CD14-positive monocyte (primary cell): Measurements from ENCODE around the gene KRTAP9-4. TPM values are rescaled to one million over a fixed set of nuclear protein-coding genes. Genes with fewer than 3 reads are reported as not detected.

Experiments
- DNase-seq, 3 donors: peaks; one replicate each; pipeline ENCODE4 v3.0.0-alpha.2; 2011 to 2022
- H2AFZ ChIP-seq: 2 replicates; pipeline ENCODE4 v1.6.0; 2012; ENCODE audit warnings: mild to moderate bottlenecking, low read depth, low read length, inconsistent platforms; ENCODE audit not compliant: insufficient read depth, poor library complexity, severe bottlenecking
- H3K27ac ChIP-seq, 2 donors: 1 replicate in 1 of 2; 2 replicates in 1 of 2; pipeline ENCODE4 v1.5.1; 2012 to 2013; ENCODE audit warnings: low read length in 2 of 2, control low read depth in 1 of 2, inconsistent platforms in 1 of 2, low read depth in 1 of 2, mild to moderate bottlenecking in 1 of 2
- H3K27me3 ChIP-seq, 2 donors: one replicate each; pipeline versions ENCODE4 v1.6.0 to v1.6.1; 2011 to 2013; ENCODE audit warnings: low read length in 2 of 2; ENCODE audit not compliant: control insufficient read depth in 2 of 2, insufficient read depth in 2 of 2
- H3K36me3 ChIP-seq, 2 donors: replicated peaks in 1 of 2; 1 replicate in 1 of 2; 2 replicates in 1 of 2; pipeline versions ENCODE4 v1.5.1 to v1.6.1; 2012 to 2013; ENCODE audit warnings: low read length in 2 of 2, control low read depth in 1 of 2, inconsistent platforms in 1 of 2, mild to moderate bottlenecking in 1 of 2; ENCODE audit not compliant: insufficient read depth in 2 of 2, control insufficient read depth in 1 of 2
- H3K4me1 ChIP-seq, 2 donors: 1 replicate in 1 of 2; 2 replicates in 1 of 2; pipeline versions ENCODE4 v1.5.1 to v1.6.1; 2012 to 2013; ENCODE audit warnings: low read length in 2 of 2, control low read depth in 1 of 2, inconsistent platforms in 1 of 2, mild to moderate bottlenecking in 1 of 2, moderate library complexity in 1 of 2; ENCODE audit not compliant: insufficient read depth in 2 of 2, control insufficient read depth in 1 of 2
- H3K4me2 ChIP-seq: replicated peaks from 2 replicates; pipeline ENCODE3; 2012; ENCODE audit warnings: low read length, moderate library complexity, mild to moderate bottlenecking; ENCODE audit not compliant: poor library complexity, severe bottlenecking; ENCODE audit errors: extremely low read depth
- H3K4me3 ChIP-seq, 3 experiments: fragments of 200-600 bp in 1 of 3; sonication (generic) in 1 of 3; replicated peaks in 1 of 3; 1 replicate in 2 of 3; 2 replicates in 1 of 3; pipeline ENCODE4 v1.5.1; 2011 to 2013; ENCODE audit warnings: low read length in 3 of 3, mild to moderate bottlenecking in 3 of 3, control low read depth in 2 of 3, low read depth in 2 of 3, inconsistent platforms in 1 of 3, moderate library complexity in 1 of 3
- H3K79me2 ChIP-seq: 2 replicates; pipeline ENCODE4 v1.6.0; 2012; ENCODE audit warnings: mild to moderate bottlenecking, control low read depth, inconsistent platforms, low read length, moderate library complexity; ENCODE audit not compliant: insufficient read depth
- H3K9ac ChIP-seq: 2 replicates; pipeline ENCODE4 v1.6.0; 2017; ENCODE audit warnings: low read length, mild to moderate bottlenecking; ENCODE audit not compliant: insufficient read depth, poor library complexity, severe bottlenecking
- H3K9me3 ChIP-seq, 2 donors: replicated peaks in 1 of 2; 1 replicate in 1 of 2; 2 replicates in 1 of 2; pipeline versions ENCODE4 v1.5.1 to v1.6.1; 2012 to 2013; ENCODE audit warnings: low read length in 2 of 2, control low read depth in 1 of 2; ENCODE audit not compliant: control insufficient read depth in 1 of 2, insufficient read depth in 1 of 2
- H4K20me1 ChIP-seq: 2 replicates; pipeline ENCODE4 v1.6.0; 2012; ENCODE audit warnings: mild to moderate bottlenecking, low read length, control low read depth, moderate library complexity; ENCODE audit not compliant: insufficient read depth
- H3K27ac Mint-ChIP-seq, 7 donors: one replicate each; pipeline ENCODE4 v1.8.0; 2020; ENCODE audit warnings: mild to moderate bottlenecking in 7 of 7, mixed read lengths in 7 of 7, moderate library complexity in 6 of 7, inconsistent platforms in 2 of 7
- H3K27me3 Mint-ChIP-seq, 3 donors: one replicate each; pipeline ENCODE4 v1.8.0; 2021 to 2022; ENCODE audit warnings: low read depth in 3 of 3, mild to moderate bottlenecking in 3 of 3, mixed read lengths in 3 of 3, moderate library complexity in 3 of 3, inconsistent platforms in 1 of 3
- H3K36me3 Mint-ChIP-seq, 2 donors: one replicate each; pipeline ENCODE4 v1.8.0; 2020; ENCODE audit warnings: mixed read lengths in 2 of 2, inconsistent platforms in 1 of 2, mild to moderate bottlenecking in 1 of 2
- H3K4me1 Mint-ChIP-seq: one replicate; pipeline ENCODE4 v1.8.0; 2020; ENCODE audit warnings: mild to moderate bottlenecking, mixed read lengths
- H3K4me3 Mint-ChIP-seq, 2 donors: one replicate each; pipeline ENCODE4 v1.8.0; 2020; ENCODE audit warnings: mild to moderate bottlenecking in 2 of 2, mixed read lengths in 2 of 2, moderate library complexity in 1 of 2
- H3K9me3 Mint-ChIP-seq, 7 donors: one replicate each; pipeline ENCODE4 v1.8.0; 2020 to 2022; ENCODE audit warnings: mixed read lengths in 7 of 7, mild to moderate bottlenecking in 6 of 7, moderate library complexity in 6 of 7, inconsistent platforms in 2 of 7
- WGBS: methylation state at CpG from one replicate; pipeline ENCODE4 v1.1.5; 2013; ENCODE audit warnings: missing lambda C conversion rate; ENCODE audit not compliant: insufficient coverage; 5-methylcytosine and 5-hydroxymethylcytosine counted together
- intact Hi-C, 2 donors: fragments of 100-400 bp; cut with micrococcal nuclease; formaldehyde crosslinking; loops; one replicate each; pipeline versions ENCODE4 v1.15.0 to v1.15.1; 2023
- polyA plus RNA-seq, 3 donors: library from polyadenylated mRNA; depleted of rRNA in 1 of 3; unstranded in 2 of 3; stranded (reverse) in 1 of 3; fragments of 300-500 nt in 2 of 3; fragments of >200 nt in 1 of 3; fragmentation: Illumina TruSeq in 2 of 3; gene quantifications; 1 replicate in 2 of 3; 2 replicates in 1 of 3; pipeline ENCODE4 v1.2.3, GENCODE V29; 2012 to 2021
- TF ChIP-seq, protein P1 (sequence below): fragments of 200-600 bp; IDR thresholded peaks from one replicate; pipeline ENCODE4 v1.8.0; 2022; ENCODE audit warnings: antibody characterized with exemption, mild to moderate bottlenecking

KRTAP9-4 gene
- polyA plus RNA-seq, 3 donors = not detected

DNA sequence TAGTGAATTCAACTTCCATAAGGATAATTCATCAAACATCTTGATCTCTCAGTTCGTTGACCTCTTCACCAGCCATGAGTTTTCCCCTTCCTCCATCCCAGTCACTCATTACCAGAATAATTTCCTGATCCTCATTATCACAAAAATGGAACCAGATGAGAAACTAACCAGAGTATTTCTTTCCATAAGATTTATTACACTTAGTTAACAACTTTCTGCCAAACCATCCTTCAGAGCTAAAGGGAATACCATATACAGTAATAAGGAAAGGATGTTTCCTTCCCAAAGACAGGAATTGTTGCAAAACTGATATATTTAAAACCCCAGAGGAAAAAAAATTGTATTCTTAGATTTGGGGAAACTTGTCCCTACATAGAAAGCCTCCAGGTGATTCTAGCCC lies 44.5 kb downstream of the KRTAP9-4 start:
- Mint-ChIP-seq H3K36me3 (no peaks in the 10 kb centered on the region), H3K27me3 (peaks cover 3 to 10% (median 5%) of the 10 kb centered on the region in 3 donors), H3K9me3 (peaks cover 0 to 3% (median 0%) of the 10 kb centered on the region in 7 donors), H3K4me3 (no peak overlapping the region), H3K27ac (no peak overlapping the region), H3K4me1 (no peaks in the 10 kb centered on the region)
- Histone ChIP-seq H3K9ac (no peak overlapping the region), H3K27me3 (no peaks in the 10 kb centered on the region), H3K4me2 (no peak overlapping the region), H4K20me1 (no peaks in the 10 kb centered on the region), H3K4me3 (no peak overlapping the region), H3K79me2 (no peaks in the 10 kb centered on the region), H3K4me1 (no peaks in the 10 kb centered on the region), H2AFZ (no peak overlapping the region), H3K9me3 (no peaks in the 10 kb centered on the region), H3K36me3 (no peaks in the 10 kb centered on the region), H3K27ac (no peak overlapping the region)
- 100% methylated on average over 1 of the region's 1 CpG for WGBS
- TF ChIP-seq, protein P1, sequence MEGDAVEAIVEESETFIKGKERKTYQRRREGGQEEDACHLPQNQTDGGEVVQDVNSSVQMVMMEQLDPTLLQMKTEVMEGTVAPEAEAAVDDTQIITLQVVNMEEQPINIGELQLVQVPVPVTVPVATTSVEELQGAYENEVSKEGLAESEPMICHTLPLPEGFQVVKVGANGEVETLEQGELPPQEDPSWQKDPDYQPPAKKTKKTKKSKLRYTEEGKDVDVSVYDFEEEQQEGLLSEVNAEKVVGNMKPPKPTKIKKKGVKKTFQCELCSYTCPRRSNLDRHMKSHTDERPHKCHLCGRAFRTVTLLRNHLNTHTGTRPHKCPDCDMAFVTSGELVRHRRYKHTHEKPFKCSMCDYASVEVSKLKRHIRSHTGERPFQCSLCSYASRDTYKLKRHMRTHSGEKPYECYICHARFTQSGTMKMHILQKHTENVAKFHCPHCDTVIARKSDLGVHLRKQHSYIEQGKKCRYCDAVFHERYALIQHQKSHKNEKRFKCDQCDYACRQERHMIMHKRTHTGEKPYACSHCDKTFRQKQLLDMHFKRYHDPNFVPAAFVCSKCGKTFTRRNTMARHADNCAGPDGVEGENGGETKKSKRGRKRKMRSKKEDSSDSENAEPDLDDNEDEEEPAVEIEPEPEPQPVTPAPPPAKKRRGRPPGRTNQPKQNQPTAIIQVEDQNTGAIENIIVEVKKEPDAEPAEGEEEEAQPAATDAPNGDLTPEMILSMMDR = no peak
- no peak for DNase-seq
- intact Hi-C loops = no loop called here

DNA sequence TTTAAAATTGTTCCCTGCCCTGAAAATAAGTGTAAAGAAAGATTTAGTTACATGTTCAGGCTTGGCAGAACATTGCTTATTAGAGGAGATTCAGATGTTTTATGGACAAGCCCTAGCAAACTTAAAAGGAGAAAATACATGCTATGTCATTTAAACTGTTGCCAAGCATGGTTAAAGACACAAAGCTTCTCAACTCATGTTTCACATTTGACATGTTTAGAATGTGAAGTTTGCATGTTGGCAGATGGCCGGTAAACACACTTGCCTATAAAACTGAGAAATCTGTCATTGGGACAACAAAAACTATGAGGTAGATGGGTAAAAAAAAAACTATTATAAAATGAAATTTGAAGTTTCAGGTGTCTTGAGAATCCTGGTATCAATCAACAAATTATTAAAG lies 47.4 kb downstream of the KRTAP9-4 start:
- no peaks in the 10 kb centered on the region for H3K79me2 ChIP-seq
- no peaks in the 10 kb centered on the region for H3K36me3 Mint-ChIP-seq
- peaks cover 0 to 8% (median 1%) of the 10 kb centered on the region in 7 donors for H3K9me3 Mint-ChIP-seq
- H3K9ac ChIP-seq = no peak overlapping the region
- H3K4me1 Mint-ChIP-seq = peaks cover under 1% of the 10 kb centered on the region
- H3K27me3 Mint-ChIP-seq = peaks cover 1 to 11% (median 3%) of the 10 kb centered on the region in 3 donors
- no peaks in the 10 kb centered on the region for H3K9me3 ChIP-seq
- H3K4me3 Mint-ChIP-seq = no peak overlapping the region
- TF ChIP-seq, protein P1 = no peak
- H3K27ac Mint-ChIP-seq = no peak overlapping the region
- no peak overlapping the region for H3K27ac ChIP-seq
- H3K27me3 ChIP-seq = no peaks in the 10 kb centered on the region
- no peak overlapping the region for H3K4me2 ChIP-seq
- H2AFZ ChIP-seq = no peak overlapping the region
- H3K36me3 ChIP-seq = no peaks in the 10 kb centered on the region
- intact Hi-C loops = no loop called here
- no CpG with 5 or more reads among the region's 1 CpG for whole genome bisulfite sequencing
- no peaks in the 10 kb centered on the region for H4K20me1 ChIP-seq
- no peak for DNase-seq
- no peak overlapping the region for H3K4me3 ChIP-seq
- H3K4me1 ChIP-seq = no peaks in the 10 kb centered on the region
